HG02885 (cell line): ENCODE data around the gene DRC1.

Source experiments
- ATAC-seq: cut with Tn5 transposase; IDR thresholded peaks from one replicate; pipeline ENCODE4 v1.9.1; 2021; ENCODE audit warnings: mild to moderate bottlenecking; ENCODE audit not compliant: unreplicated experiment, poor library complexity

DRC1 gene

DNA sequence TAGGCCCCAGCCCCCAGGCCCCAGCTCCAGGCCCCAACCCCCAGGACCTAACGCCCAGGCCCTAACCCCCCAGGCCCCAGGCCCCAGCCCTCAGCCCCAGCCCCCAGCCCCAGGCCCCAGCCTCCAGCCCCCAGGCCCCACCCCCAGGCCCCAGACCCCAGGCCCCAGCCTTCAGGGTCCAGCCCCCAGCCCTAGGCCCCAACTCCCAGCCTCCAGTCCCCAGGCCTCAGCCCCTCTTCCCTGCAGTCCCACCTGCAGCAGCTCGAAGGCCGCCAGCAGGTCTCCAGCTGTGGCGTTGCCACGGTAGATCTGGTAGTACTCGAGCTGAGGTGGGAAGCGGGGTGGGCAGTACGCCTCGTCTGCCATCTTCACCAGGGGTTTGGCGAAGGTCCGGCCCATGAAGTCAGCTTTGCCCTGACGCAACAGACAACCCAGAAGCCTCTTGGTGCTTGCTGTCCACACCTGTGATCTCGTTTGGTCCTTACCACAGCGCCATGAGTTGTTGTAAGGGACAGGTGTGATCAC is 72.6 kb downstream of the DRC1 start:
- ATAC-seq, result no peak

- ATAC-seq, result no peak
Observed at GRCh38 chr2:26475037-26475436, 73.3 kb downstream of the DRC1 start.

GRCh38 chr2:26475832-26476501 is 74.2 kb downstream of the DRC1 start:
- no peak for ATAC-seq

GRCh38 chr2:26477126-26477910 is 75.6 kb downstream of the DRC1 start:
- ATAC-seq, result no peak

GRCh38 chr2:26477911-26478253 is 76.2 kb downstream of the DRC1 start, which contains the start of gene OTOF:
Gene OTOF (minus strand): TSS chr2:26478124.
- no peak for ATAC-seq

- ATAC-seq, result no peak
Observed at GRCh38 chr2:26478366-26478765, 76.6 kb downstream of the DRC1 start.

- ATAC-seq, result no peak
Observed at GRCh38 chr2:26479131-26479788, 77.5 kb downstream of the DRC1 start.

GRCh38 chr2:26479789-26480565 is 78.3 kb downstream of the DRC1 start:
- no peak for ATAC-seq

- no peak for ATAC-seq
Observed at GRCh38 chr2:26480566-26481423, 79.1 kb downstream of the DRC1 start.

- no peak for ATAC-seq
Observed at GRCh38 chr2:26481706-26482105, 80.0 kb downstream of the DRC1 start.

- no peak for ATAC-seq
Observed at GRCh38 chr2:26482211-26483026, 80.7 kb downstream of the DRC1 start.

GRCh38 chr2:26483027-26483326 is 81.3 kb downstream of the DRC1 start:
- ATAC-seq, result no peak

DNA sequence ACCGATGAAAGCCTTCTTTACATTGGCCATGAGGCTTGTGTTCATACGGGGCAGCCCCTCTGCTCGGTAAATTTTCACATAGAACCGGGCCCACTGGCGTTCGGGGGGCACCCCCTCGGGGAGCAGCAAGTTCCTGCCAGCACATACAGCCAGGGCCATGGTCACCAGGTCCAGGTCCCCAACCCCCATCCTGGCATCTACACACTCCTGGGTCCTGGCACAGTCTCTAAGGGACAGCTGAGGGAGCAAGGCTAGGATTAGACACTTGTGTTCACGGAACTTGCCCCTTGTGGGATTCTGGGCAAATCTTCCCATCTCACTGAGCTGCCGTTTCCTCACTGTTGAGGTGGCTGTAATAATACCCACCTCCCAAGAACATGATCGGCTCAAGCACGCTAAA is 81.8 kb downstream of the DRC1 start:
- no peak for ATAC-seq

- ATAC-seq, result no peak
Observed at GRCh38 chr2:26483957-26484565, 82.3 kb downstream of the DRC1 start.

- no peak for ATAC-seq
Observed at GRCh38 chr2:26484579-26484978, 82.9 kb downstream of the DRC1 start.

GRCh38 chr2:26485099-26485498 is 83.4 kb downstream of the DRC1 start:
- ATAC-seq, result no peak

DNA sequence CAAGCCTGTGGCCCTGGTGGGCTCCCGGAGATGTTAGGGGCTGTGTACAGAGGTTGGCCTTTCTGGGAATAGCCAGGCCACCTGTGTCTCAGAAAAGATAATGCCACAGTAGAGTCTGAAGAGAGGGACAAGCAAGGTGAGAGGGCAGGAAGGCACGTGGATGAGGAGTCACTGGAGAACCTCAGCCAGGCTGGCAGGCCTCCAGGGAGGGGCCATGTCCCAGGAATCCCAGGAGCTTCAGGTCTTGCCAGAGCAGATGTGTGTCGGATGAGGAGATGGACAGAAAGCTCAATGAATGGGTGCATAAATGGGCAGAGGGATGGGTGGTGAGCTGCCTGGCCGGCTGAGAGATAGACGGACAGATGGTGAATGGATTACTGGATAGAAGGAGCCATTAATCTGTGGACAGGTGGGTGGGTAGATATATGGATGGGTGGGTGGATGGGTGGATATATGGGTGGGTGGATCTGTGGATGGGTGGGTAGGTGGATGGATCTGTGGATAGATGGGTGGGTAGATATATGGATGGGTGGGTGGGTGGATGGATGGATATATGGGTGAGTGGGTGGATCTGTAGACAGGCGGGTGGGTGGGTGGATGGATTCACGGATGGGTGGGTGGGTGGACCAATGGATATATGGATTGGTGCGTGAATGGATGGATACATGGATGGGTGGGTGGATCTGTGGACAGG is 84.2 kb downstream of the DRC1 start:
- ATAC-seq, result no peak

GRCh38 chr2:26486789-26487188 is 85.1 kb downstream of the DRC1 start:
- no peak for ATAC-seq
